H1 (cell line): ENCODE results near the gene CCNY. TPM values are rescaled to one million over a fixed set of nuclear protein-coding genes. Genes with fewer than 3 reads are reported as not detected.

ENCODE experiments used
- CTCF ChIA-PET: fragments of 300-600 bp; sonication (Branson Sonifier 250); formaldehyde crosslinking; loops from one replicate; lab custom pipeline; 2021; ENCODE audit not compliant: partially characterized antibody; lab: Charles Lee
- POLR2A ChIA-PET: fragments of 300-600 bp; sonication (Branson Sonifier 250); formaldehyde crosslinking; loops from one replicate; lab custom pipeline; 2021; ENCODE audit warnings: inconsistent platforms; ENCODE audit not compliant: partially characterized antibody; lab: Charles Lee
- DNase-seq, 2 experiments: peaks; one replicate each; pipeline versions ENCODE4 v3.0.0 to v3.0.0-alpha.2; 2010 to 2022; ENCODE audit warnings: low spot score in 2 of 2, low read depth in 1 of 2, mixed read lengths in 1 of 2
- FAIRE-seq: peaks from 2 replicates; lab custom pipeline; 2011; peaks lifted over from hg19 to GRCh38; lab: Jason Lieb, UNC
- H2AFZ ChIP-seq: 2 replicates; pipeline ENCODE4 v1.8.1; 2012; ENCODE audit warnings: low read length, inconsistent platforms
- H2AK5ac ChIP-seq: 2 replicates; pipeline ENCODE4 v1.6.1; 2013; ENCODE audit warnings: low read depth, low read length
- H2BK120ac ChIP-seq: replicated peaks from 2 replicates; pipeline ENCODE3; 2013; ENCODE audit warnings: low read depth, low read length, inconsistent platforms
- H2BK12ac ChIP-seq: 2 replicates; pipeline ENCODE4 v1.6.1; 2013; ENCODE audit warnings: low read depth, low read length
- H2BK15ac ChIP-seq: 2 replicates; pipeline ENCODE4 v1.6.1; 2013; ENCODE audit warnings: low read length
- H2BK20ac ChIP-seq: 2 replicates; pipeline ENCODE4 v1.6.1; 2013; ENCODE audit warnings: low read length
- H2BK5ac ChIP-seq: 2 replicates; pipeline ENCODE4 v1.6.1; 2013; ENCODE audit warnings: low read depth, low read length
- H3K14ac ChIP-seq: 2 replicates; pipeline ENCODE4 v1.6.1; 2013; ENCODE audit warnings: inconsistent platforms; ENCODE audit not compliant: insufficient read length
- H3K18ac ChIP-seq: 2 replicates; pipeline ENCODE4 v1.6.1; 2013; ENCODE audit warnings: low read length; ENCODE audit errors: extremely low read depth
- H3K23ac ChIP-seq: 2 replicates; pipeline ENCODE4 v1.6.1; 2013; ENCODE audit warnings: inconsistent platforms; ENCODE audit not compliant: insufficient read length
- H3K23me2 ChIP-seq: 2 replicates; pipeline ENCODE4 v1.6.1; 2013; ENCODE audit warnings: low read depth, low read length
- H3K27ac ChIP-seq: 2 replicates; pipeline ENCODE4 v1.6.1; 2011; ENCODE audit warnings: low read depth, low read length, inconsistent platforms
- H3K27me3 ChIP-seq, 4 experiments: replicated peaks in 1 of 4; 1 replicate in 1 of 4; 2 replicates in 3 of 4; pipeline versions ENCODE4 v1.6.1 to v1.8.1; 2011 to 2013; ENCODE audit warnings: low read length in 3 of 4, mild to moderate bottlenecking in 3 of 4, inconsistent platforms in 2 of 4, mixed read lengths in 2 of 4, moderate library complexity in 1 of 4; ENCODE audit not compliant: control insufficient read depth in 3 of 4, insufficient read depth in 3 of 4; ENCODE audit errors: extremely low read depth in 1 of 4
- H3K36me3 ChIP-seq, 4 experiments: 2 replicates each; pipeline versions ENCODE4 v1.6.1 to v1.8.1; 2011 to 2013; ENCODE audit warnings: mild to moderate bottlenecking in 4 of 4, low read length in 3 of 4, moderate library complexity in 2 of 4, control low read depth in 1 of 4, inconsistent platforms in 1 of 4; ENCODE audit not compliant: insufficient read depth in 4 of 4, control insufficient read depth in 2 of 4
- H3K4ac ChIP-seq: replicated peaks from 2 replicates; pipeline ENCODE3; 2013; ENCODE audit warnings: low read length, low read depth, mixed read lengths, inconsistent platforms; ENCODE audit not compliant: insufficient read length
- H3K4me1 ChIP-seq, 4 experiments: replicated peaks in 1 of 4; 1 replicate in 1 of 4; 2 replicates in 3 of 4; pipeline versions ENCODE4 v1.6.1 to v1.8.1; 2011 to 2013; ENCODE audit warnings: low read length in 3 of 4, inconsistent platforms in 2 of 4, mixed read lengths in 1 of 4; ENCODE audit not compliant: insufficient read depth in 4 of 4, control insufficient read depth in 3 of 4
- H3K4me2 ChIP-seq, 2 experiments: 2 replicates each; pipeline versions ENCODE4 v1.6.1 to v1.8.1; 2011 to 2013; ENCODE audit warnings: low read depth in 2 of 2, low read length in 2 of 2, control low read depth in 1 of 2, inconsistent platforms in 1 of 2, mild to moderate bottlenecking in 1 of 2; ENCODE audit not compliant: insufficient read depth in 1 of 2
- H3K4me3 ChIP-seq, 4 experiments: fragments of 200-600, 300-600 bp in 1 of 4; sonication (generic), shearing (Covaris generic), sonication (Bioruptor Twin) in 1 of 4; 2 replicates each; pipeline versions ENCODE4 v1.5.1 to v1.8.1; 2011 to 2016; ENCODE audit warnings: low read length in 4 of 4, low read depth in 3 of 4, control low read depth in 2 of 4, inconsistent platforms in 2 of 4, mild to moderate bottlenecking in 2 of 4, mixed read lengths in 1 of 4, moderate library complexity in 1 of 4; ENCODE audit not compliant: insufficient read depth in 2 of 4; ENCODE audit errors: extremely low read depth in 1 of 4
- H3K56ac ChIP-seq: replicated peaks from 2 replicates; pipeline ENCODE3; 2013; ENCODE audit warnings: low read depth, mild to moderate bottlenecking, mixed read lengths, low read length, inconsistent platforms; ENCODE audit not compliant: insufficient read length
- H3K79me1 ChIP-seq: 2 replicates; pipeline ENCODE4 v1.6.1; 2013; ENCODE audit warnings: low read depth, low read length, control low read depth
- H3K79me2 ChIP-seq, 2 experiments: 2 replicates each; pipeline versions ENCODE4 v1.6.1 to v1.8.1; 2012 to 2013; ENCODE audit warnings: low read length in 2 of 2, mild to moderate bottlenecking in 2 of 2, inconsistent platforms in 1 of 2; ENCODE audit not compliant: insufficient read depth in 2 of 2, control insufficient read depth in 1 of 2
- H3K9ac ChIP-seq, 4 experiments: replicated peaks in 1 of 4; 1 replicate in 1 of 4; 2 replicates in 3 of 4; pipeline versions ENCODE4 v1.6.1 to v1.8.1; 2011 to 2013; ENCODE audit warnings: low read depth in 3 of 4, low read length in 3 of 4, control low read depth in 2 of 4, mild to moderate bottlenecking in 2 of 4, moderate library complexity in 2 of 4, inconsistent platforms in 1 of 4; ENCODE audit errors: extremely low read depth in 1 of 4
- H3K9me3 ChIP-seq, 2 experiments: 2 replicates each; pipeline versions ENCODE4 v1.6.1 to v1.8.1; 2012 to 2013; ENCODE audit warnings: mild to moderate bottlenecking in 2 of 2, moderate library complexity in 2 of 2, control low read depth in 1 of 2, inconsistent platforms in 1 of 2, low read depth in 1 of 2, low read length in 1 of 2, mixed read lengths in 1 of 2; ENCODE audit not compliant: insufficient read depth in 2 of 2
- H4K20me1 ChIP-seq, 2 experiments: replicated peaks in 1 of 2; 2 replicates each; pipeline versions ENCODE3 to v1.8.1; 2011 to 2013; ENCODE audit warnings: inconsistent platforms in 2 of 2, low read length in 2 of 2, mild to moderate bottlenecking in 1 of 2; ENCODE audit not compliant: insufficient read depth in 2 of 2, control insufficient read depth in 1 of 2
- H4K5ac ChIP-seq: 2 replicates; pipeline ENCODE4 v1.6.1; 2013; ENCODE audit warnings: low read length, low read depth, mixed read lengths, inconsistent platforms; ENCODE audit not compliant: insufficient read length
- H4K8ac ChIP-seq: 2 replicates; pipeline ENCODE4 v1.8.0; 2013; ENCODE audit warnings: mild to moderate bottlenecking, moderate library complexity, low read length, inconsistent platforms; ENCODE audit not compliant: insufficient read depth; ENCODE audit errors: extremely low read depth
- H4K91ac ChIP-seq: replicated peaks from 2 replicates; pipeline ENCODE3; 2013; ENCODE audit warnings: low read length, mixed read lengths, inconsistent platforms; ENCODE audit not compliant: insufficient read length
- BCL11A ChIP-seq, 2 experiments: IDR thresholded peaks; one replicate each; pipeline ENCODE4 v1.6.1; 2011; ENCODE audit warnings: low read depth in 2 of 2, low read length in 2 of 2, mild to moderate bottlenecking in 2 of 2
- CREB1 ChIP-seq: IDR thresholded peaks from 2 replicates; pipeline ENCODE4 v1.6.1; 2012; ENCODE audit warnings: inconsistent platforms
- JUND ChIP-seq: IDR thresholded peaks from 2 replicates; pipeline ENCODE4 v1.6.1; 2011; ENCODE audit warnings: mild to moderate bottlenecking, improper control_type of control experiment, low read length
- NANOG ChIP-seq: IDR thresholded peaks from 2 replicates; pipeline ENCODE4 v1.6.1; 2011; ENCODE audit warnings: low read length, low read depth, mild to moderate bottlenecking, inconsistent platforms; ENCODE audit not compliant: insufficient read depth, poor library complexity, severe bottlenecking
- RNF2 ChIP-seq: fragments of 200-900, 300-1000 bp; sonication (generic); IDR thresholded peaks from 2 replicates; pipeline ENCODE4 v1.7.1; 2016; ENCODE audit warnings: borderline replicate concordance, low read depth, mild to moderate bottlenecking, antibody characterized with exemption, low read length; ENCODE audit not compliant: poor library complexity, severe bottlenecking; ENCODE audit errors: missing control alignments
- RXRA ChIP-seq: IDR thresholded peaks from 2 replicates; pipeline ENCODE4 v1.6.1; 2011; ENCODE audit warnings: low read depth, mild to moderate bottlenecking, low read length, moderate library complexity; ENCODE audit not compliant: insufficient read depth
- SP4 ChIP-seq: IDR thresholded peaks from 2 replicates; pipeline ENCODE4 v1.6.1; 2012; ENCODE audit warnings: low read length, inconsistent platforms
- YY1 ChIP-seq: IDR thresholded peaks from 2 replicates; pipeline ENCODE4 v1.6.1; 2011; ENCODE audit warnings: low read depth, mild to moderate bottlenecking, low read length
- WGBS, 2 experiments: shearing (Covaris generic) in 1 of 2; methylation state at CpG; one replicate each; pipeline versions ENCODE4 v1.1.6 to v1.1.7; 2013 to 2015; ENCODE audit warnings: low lambda C conversion rate in 2 of 2, mixed read lengths in 2 of 2, inconsistent platforms in 1 of 2, low coverage in 1 of 2, missing lambda C conversion rate in 1 of 2; ENCODE audit not compliant: insufficient replicate concordance in 2 of 2, insufficient coverage in 1 of 2, insufficient read length in 1 of 2; ENCODE audit errors: extremely low coverage in 1 of 2, missing lambda C conversion rate in 1 of 2; 5-methylcytosine and 5-hydroxymethylcytosine counted together
- polyA plus RNA-seq, 7 experiments: library from polyadenylated mRNA; depleted of rRNA in 3 of 7; stranded (reverse) in 5 of 7; unstranded in 2 of 7; fragments of >200 nt in 5 of 7; fragments of 200-250 nt in 2 of 7; gene quantifications; 1 replicate in 5 of 7; 2 replicates in 1 of 7; 4 replicates in 1 of 7; pipeline versions ENCODE4 v1.2.1 to v1.2.3, GENCODE V29; 2011 to 2013; ENCODE audit warnings: missing spikeins in 2 of 7, mixed read lengths in 2 of 7
- total RNA-seq: library from RNA; stranded (reverse); fragmentation: NEBNext Ultra II Directional; extraction: Animal tissue kit (Norgen Biotek cat#: 25700); gene quantifications from 2 replicates; pipeline ENCODE4 v1.2.1, GENCODE V29; 2021
- TF ChIP-seq, protein P1 (sequence below), 3 experiments: IDR thresholded peaks; 1 replicate in 2 of 3; 2 replicates in 1 of 3; pipeline versions ENCODE4 v1.5.1 to v1.6.1; 2011; ENCODE audit warnings: low read length in 3 of 3, mild to moderate bottlenecking in 3 of 3, inconsistent platforms in 2 of 3, low read depth in 1 of 3, moderate library complexity in 1 of 3; ENCODE audit not compliant: insufficient read depth in 1 of 3; ENCODE audit errors: control extremely low read depth in 1 of 3
- TF ChIP-seq, protein P2 (sequence below): IDR thresholded peaks from 2 replicates; pipeline ENCODE4 v1.6.1; 2011; ENCODE audit warnings: low read depth, mild to moderate bottlenecking, low read length; ENCODE audit not compliant: insufficient read depth

CCNY gene
- total and polyA plus RNA-seq, 2 of the 8 experiments (the other 6 are each of a cell fraction or from before 2014, with no cell fraction given) = 25.3 to 68.2 TPM

DNA sequence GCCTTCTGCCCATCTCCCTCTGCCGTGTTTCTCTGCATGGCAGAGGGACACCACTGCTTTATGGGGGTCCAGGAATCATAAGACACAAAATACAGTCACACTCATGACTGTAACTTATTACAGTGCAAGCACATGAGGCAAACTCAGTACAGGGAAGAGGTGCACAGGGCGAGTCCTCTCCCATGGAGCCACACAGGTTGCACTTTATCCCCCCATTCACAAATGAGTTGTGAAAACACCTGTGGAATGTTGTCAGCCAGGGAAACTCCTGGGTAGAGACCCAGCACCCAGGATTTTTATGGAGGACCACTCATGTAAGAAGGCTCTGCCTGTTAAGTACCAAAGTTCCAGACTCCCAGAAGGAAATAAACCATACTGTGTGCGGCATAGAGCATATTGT, 161.6 kb downstream of the CCNY start:
- no peak overlapping the region for H3K27ac ChIP-seq
- peaks cover 2 to 18% (median 4%) of the 10 kb centered on the region in 4 experiments; a peak in 6 of 7 replicates for H3K4me1 ChIP-seq
- no peak overlapping the region for H3K14ac ChIP-seq
- no peak overlapping the region for H4K91ac ChIP-seq
- H4K8ac ChIP-seq = no peak overlapping the region
- POLR2A ChIA-PET = no interaction called here
- no peaks in the 10 kb centered on the region for H3K36me3 ChIP-seq
- H2BK12ac ChIP-seq = no peak overlapping the region
- CTCF ChIA-PET = interaction anchor here (0.9 kb wide), 1 partner anchor 48 kb away, joined by 4 read pairs; no protein-coding TSS in a partner anchor
- no peak overlapping the region for H2BK15ac ChIP-seq
- H2AK5ac ChIP-seq = no peak overlapping the region
- no peak overlapping the region for H3K23ac ChIP-seq
- H3K23me2 ChIP-seq = no peaks in the 10 kb centered on the region
- H2BK120ac ChIP-seq = no peak overlapping the region
- no peak for DNase-seq
- no peak overlapping the region for H2AFZ ChIP-seq
- H3K56ac ChIP-seq = no peak overlapping the region
- no peaks in the 10 kb centered on the region for H3K9me3 ChIP-seq
- peaks cover 5% of the 10 kb centered on the region; the same call in 1 of the 2 replicates for H3K79me1 ChIP-seq
- no peak overlapping the region for H3K9ac ChIP-seq
- H3K18ac ChIP-seq = no peak overlapping the region
- 93% methylated on average over 3 of the region's 3 CpGs; no CpG with 5 or more reads in 1 of the 2 experiments for WGBS, 2 experiments
- no peak overlapping the region for H3K4me2 ChIP-seq
- H2BK5ac ChIP-seq = no peak overlapping the region
- no peak overlapping the region for H4K5ac ChIP-seq
- H3K4me3 ChIP-seq = no peak overlapping the region
- no peak overlapping the region for H2BK20ac ChIP-seq
- peaks cover 2 to 5% of the 10 kb centered on the region in 2 experiments for H4K20me1 ChIP-seq
- no peaks in the 10 kb centered on the region for H3K27me3 ChIP-seq
- peaks cover 0 to 5% of the 10 kb centered on the region in 2 experiments; a peak in 1 of 4 replicates for H3K79me2 ChIP-seq
- H3K4ac ChIP-seq = no peak overlapping the region
- no peak for FAIRE-seq
- TF ChIP-seq, protein P1, sequence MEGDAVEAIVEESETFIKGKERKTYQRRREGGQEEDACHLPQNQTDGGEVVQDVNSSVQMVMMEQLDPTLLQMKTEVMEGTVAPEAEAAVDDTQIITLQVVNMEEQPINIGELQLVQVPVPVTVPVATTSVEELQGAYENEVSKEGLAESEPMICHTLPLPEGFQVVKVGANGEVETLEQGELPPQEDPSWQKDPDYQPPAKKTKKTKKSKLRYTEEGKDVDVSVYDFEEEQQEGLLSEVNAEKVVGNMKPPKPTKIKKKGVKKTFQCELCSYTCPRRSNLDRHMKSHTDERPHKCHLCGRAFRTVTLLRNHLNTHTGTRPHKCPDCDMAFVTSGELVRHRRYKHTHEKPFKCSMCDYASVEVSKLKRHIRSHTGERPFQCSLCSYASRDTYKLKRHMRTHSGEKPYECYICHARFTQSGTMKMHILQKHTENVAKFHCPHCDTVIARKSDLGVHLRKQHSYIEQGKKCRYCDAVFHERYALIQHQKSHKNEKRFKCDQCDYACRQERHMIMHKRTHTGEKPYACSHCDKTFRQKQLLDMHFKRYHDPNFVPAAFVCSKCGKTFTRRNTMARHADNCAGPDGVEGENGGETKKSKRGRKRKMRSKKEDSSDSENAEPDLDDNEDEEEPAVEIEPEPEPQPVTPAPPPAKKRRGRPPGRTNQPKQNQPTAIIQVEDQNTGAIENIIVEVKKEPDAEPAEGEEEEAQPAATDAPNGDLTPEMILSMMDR (IDR thresholded peaks at IDR 0.05; ENCODE audit: control extremely low read depth in 1 of 3, insufficient read depth in 1 of 3, low read depth in 1 of 3, low read length in 3 of 3) = no peak
- TF ChIP-seq BCL11A (IDR thresholded peaks at IDR 0.05; ENCODE audit: low read depth in 2 of 2, low read length in 2 of 2) = no peak
- TF ChIP-seq YY1 = no peak
- no peak for TF ChIP-seq RXRA
- no peak for TF ChIP-seq RNF2
- no peak for TF ChIP-seq NANOG
- TF ChIP-seq SP4 = no peak
- TF ChIP-seq CREB1 = no peak
- TF ChIP-seq, protein P2, sequence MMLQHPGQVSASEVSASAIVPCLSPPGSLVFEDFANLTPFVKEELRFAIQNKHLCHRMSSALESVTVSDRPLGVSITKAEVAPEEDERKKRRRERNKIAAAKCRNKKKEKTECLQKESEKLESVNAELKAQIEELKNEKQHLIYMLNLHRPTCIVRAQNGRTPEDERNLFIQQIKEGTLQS = no peak
- no peak for TF ChIP-seq JUND
